HG03558 (cell line): ENCODE data around the gene IQCH.

ENCODE experiments used
- ATAC-seq: cut with Tn5 transposase; IDR thresholded peaks from one replicate; pipeline ENCODE4 v1.9.1; 2021; ENCODE audit warnings: moderate number of reproducible peaks; ENCODE audit not compliant: unreplicated experiment; ENCODE audit errors: extremely low read depth

IQCH gene

DNA sequence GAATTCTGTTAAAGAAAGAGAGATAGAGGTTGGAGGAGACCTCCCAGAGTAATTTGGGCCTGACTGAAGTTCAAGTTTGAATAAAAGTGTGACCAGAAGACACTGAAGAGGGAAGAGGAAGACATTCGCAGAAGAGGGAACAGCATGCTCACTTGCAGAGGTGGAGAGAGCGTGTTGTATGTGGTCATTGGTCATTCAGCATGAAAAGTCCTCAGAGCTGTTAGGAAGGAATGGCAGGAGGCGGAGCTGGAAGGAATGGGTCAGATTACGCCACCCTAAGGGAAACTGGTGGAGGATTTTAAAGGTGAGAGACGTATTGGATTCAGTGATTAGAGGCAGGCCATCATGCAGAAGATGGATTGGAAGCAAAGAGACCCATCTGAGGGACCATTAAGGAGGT is 41.6 kb downstream of the IQCH start:
- ATAC-seq = no peak

DNA sequence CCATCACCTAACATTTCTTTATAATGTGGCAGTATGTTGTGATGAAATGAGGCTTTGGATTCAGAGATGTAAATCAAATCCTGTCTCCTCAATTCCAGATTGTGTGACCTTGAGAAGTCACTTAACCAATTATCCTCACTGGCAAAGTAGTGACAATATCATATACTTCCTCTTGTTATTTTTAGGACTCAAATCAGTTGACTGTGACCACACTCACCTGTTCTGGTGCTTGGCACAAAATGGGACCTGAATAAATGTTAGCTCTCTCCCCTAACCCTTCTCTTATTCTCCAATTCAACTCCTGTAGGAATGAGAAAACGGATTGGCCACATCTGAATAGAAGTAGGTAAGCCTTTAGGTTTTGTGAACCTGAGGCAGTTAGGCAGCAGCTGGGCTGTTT is 42.1 kb downstream of the IQCH start:
- ATAC-seq = no peak

DNA sequence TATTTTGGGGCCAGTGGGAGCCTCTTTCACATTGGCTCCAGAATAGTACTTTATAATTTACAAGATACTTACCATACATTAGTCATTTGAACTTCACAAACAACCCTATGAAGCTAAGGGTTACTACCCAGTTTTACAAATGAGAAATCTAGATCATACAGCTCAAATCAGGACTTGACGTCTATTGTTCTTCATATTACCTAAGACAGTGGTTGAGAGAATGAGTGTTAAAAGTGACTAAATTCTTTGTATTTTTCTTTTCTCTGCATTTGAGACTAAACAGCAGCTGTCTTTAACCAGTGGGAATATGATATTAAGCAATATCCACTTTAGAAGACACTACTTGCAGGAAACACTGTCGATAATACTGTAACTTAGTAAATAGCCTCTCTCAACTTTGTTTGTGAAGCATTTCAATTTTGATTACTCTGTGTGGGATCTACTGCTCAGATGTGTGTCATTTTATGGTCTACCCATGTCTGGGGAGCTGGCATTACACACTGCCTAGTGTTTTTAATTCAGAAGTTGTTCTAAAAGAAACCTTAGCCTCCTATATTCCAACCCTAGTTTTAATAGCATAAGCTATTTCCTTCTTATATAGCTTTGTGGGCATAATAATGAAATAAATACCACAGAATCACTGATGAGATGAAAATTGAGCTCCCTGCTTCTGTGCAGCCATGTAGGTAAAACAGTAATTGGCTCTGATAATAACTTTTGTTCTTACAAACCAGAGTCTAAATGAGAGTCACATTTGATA is 45.9 kb downstream of the IQCH start:
- ATAC-seq = no peak

DNA sequence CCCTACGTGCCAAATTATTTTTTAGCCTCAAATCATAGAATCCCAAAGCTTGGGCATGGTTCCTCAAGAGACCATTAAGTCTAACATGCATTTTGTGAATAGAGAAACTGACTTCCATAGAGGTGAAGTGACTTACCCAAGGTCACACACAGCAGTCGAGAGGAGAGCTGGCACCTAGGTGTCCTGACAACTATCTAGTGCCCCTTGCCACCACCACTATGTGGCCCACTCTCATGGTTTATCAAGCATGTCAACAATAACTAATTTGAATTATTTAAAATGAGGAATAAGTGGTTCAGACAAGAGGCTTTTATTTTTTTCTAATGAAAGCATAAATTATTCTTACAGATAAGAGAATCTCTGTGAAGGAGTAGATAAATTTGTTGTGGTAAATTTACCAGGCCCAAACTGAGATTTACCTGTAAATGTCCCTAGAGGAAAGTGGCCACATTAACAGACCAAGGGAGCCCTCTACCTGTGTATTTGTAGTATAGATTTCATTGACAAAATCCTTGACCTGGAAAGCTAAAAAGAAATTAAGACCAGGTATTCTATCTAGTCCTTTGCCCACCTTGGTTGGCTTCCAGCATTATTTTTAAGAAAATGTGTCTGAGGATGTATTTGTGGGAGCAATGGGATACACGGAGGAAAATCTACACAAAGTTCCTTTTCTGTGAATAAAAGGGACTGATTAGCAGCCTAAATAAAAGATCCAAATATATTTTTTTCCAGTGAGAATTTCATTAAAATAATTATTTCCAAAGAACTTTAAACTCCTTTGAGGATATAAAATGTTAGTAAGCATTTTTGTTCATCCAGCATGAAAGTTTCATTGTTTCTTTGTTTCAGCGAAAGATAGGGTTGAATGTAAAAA is 49.1 kb downstream of the IQCH start:
- no peak for ATAC-seq

DNA sequence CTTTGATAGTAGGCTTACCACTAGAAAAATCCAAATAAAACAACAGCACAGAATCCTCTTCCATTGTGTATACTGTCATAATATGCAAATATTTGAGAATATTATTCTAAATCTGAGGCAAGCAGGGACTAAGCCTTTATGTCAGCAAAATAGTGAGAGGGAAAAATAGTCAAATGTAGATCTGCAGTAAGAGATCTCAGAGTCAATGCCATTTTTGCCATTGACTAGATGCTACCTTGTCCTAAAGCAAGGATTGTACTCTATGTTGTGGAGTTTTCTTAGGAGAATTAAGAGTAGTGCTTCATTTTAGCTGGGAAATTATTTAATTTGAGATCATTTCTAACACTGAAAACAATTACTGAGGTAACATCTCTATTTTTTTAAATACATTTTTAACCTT is 50.2 kb downstream of the IQCH start:
- no peak for ATAC-seq

DNA sequence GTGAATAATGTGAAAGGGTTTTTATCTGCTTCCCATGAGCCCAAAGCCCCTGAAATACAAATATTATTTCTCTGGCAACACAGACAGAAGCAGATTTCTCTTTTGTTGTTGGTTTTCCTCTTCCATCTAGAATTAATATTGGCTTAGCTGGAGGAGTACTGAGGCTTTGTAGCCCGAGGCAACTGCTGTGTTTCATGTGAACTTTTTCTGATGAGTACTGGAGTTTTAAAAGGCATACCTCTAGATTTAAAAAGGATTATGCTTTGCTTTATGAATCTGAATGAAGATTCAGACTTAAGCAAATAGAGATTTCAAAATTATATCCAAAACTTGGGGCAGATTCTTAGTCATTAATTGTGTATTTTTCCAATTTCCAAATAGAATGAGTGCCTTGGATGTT is 50.9 kb downstream of the IQCH start:
- ATAC-seq = no peak

DNA sequence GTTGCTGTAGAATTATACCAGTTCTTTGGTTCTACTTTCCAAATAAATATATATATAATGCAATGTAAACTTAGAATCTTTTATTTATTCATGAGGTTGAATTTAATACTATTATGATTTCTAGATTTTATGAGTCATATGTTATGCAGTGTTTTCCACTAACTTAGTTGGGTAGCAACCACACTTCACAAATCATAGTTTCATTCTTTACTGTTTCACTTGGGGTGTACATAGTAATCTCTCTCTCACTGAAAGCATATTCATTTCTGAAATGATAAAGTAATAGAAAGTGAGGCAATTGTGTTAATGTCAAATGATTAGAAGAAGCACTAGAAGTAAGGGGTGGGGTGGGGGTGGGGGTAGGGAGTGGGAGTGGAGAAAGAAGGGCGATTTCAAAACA is 52.6 kb downstream of the IQCH start:
- ATAC-seq = no peak

DNA sequence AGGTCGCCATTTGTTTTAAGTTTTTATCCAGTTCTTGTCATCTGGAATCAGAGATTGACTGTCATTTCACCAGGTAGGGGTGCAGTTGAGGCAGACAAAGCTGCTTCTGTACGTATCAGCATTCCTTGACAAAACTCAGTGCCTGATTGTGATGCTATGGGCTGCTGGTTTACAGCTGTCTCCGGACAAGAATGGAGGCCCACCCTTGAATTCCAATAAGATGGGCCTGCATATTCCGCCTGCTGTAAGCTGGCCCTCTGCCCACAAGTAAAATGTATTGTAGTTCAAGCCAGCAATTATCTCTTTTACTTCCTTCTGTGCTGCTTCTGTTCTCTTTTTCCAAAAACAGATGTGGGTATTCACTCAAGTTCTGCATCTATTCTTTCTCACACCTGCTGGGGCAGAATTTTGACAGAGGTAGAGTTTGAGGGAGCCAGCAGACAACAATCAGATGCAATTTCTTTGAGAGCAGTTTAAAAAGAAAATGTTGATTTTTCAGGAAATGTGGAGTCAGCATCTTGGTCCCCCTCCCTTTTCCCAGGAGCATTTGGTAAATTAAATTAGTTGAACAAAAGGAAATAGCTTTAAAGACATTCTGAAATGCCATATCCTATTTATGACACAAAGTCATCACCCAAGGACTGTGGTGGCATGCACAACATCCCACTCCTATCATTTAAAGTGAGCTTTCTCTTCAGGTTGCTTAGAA is 53.5 kb downstream of the IQCH start:
- ATAC-seq = no peak

DNA sequence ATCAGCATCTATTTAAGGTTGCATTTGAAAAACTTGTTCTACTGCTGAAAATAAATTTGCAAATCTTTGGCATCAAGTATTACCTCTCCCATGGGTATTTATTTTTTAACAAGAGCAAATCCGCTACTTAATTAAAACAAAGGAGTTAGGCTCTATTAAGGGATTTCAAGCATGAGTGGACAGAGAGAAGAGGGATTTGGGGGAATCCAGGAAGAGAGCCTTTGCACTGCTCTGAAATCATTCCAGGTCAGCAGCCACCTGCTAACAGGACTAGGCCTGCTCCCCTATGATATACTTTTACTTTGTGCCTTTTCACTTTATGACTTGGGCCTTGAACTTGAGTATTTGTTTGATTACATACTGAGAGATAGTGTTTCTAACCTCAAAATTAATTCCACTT is 57.1 kb downstream of the IQCH start:
- no peak for ATAC-seq

DNA sequence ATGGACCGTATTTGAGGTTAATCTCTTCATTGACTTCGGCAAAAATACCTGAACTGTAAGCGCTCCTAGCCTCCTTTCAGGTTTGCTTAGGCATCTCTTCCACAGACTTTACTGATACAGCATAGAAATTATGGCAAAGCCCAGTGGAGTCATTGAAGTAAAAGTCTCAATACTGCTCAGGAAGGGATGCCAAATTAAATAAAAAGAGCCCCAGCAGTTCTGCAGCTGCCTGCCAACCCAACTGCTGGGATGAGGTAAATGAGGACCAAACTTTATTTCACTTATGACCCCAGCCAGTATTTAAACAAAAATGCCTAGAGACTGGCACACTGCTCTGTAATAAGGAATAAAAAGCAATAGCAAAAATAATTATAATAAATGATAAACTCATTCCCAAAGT is 65.4 kb downstream of the IQCH start:
- ATAC-seq = no peak

DNA sequence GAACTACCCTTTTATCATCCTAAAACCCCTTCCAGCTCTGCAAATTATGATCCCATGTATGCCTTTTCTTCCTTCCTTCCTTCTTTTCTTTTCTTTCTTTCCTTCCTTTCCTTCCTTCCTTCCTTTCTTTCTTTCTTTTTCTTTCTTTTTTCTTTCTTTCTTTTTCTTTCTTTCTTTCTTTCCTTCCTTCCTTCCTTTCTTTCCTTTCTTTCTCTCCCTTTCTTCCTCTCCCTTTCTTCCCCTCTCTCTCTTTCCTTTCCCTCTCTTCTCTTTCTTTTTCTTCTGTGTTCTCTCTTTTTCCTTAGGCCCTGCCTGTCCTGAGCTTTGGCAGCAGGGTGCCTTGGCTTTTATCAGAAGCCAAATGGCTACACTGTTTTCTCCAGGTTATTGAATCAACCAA is 66.8 kb downstream of the IQCH start:
- ATAC-seq = no peak

DNA sequence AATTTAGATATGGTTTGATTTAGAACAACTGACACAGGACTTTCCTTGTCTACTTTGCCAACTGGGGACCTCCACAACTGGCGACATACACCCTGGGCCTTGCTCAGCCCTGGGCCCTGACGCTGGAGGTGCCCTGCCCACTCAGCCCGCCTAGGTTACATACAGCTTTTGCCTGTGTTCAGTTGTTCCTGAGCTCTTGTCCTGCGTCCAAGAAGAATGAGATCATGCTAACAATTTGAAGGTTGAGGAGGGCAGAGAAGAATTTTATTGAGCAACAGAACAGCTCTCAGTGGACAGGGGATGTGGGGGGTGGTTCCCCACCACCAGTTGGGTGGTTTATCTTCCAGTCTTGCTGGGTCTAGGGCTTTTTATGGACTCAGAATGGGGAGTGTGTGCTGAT is 67.9 kb downstream of the IQCH start:
- ATAC-seq = no peak

DNA sequence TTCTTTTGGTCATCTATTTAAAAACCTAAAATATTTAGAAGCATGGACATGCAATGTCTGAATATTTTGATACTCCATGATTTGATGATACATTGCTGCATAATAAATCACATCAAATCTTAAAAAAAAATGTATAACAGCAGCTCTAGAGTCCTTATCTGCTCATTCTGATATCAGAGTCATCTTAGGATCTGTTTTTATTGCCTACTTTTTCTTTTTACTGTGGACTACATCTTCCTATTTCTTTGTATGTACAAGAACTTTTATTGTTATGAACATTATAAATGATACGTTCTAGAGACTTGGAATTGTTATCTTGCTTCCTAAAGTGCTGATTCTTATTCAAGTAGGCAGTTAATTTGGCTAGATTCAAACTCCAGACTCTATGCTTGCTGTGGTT is 72.7 kb downstream of the IQCH start:
- no peak for ATAC-seq

DNA sequence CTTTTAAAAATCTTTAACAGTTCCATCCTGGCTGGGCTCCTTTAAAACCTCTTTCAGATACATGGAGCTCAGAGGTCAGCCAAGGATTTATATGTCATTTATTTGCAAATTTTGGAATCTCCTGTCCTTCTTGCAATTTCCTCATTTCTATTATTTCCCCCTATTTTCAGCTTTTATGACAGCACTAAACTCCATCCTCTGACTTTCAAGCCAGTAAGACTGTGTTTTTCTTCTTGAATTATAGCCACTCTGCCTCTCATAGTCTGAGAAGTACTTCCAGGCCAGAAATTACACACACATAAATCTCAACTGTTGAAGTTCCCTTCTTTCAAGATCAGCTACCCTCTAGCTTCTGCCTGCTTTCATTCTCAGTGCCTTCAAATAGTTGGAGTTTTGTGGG is 73.2 kb downstream of the IQCH start:
- ATAC-seq = no peak

DNA sequence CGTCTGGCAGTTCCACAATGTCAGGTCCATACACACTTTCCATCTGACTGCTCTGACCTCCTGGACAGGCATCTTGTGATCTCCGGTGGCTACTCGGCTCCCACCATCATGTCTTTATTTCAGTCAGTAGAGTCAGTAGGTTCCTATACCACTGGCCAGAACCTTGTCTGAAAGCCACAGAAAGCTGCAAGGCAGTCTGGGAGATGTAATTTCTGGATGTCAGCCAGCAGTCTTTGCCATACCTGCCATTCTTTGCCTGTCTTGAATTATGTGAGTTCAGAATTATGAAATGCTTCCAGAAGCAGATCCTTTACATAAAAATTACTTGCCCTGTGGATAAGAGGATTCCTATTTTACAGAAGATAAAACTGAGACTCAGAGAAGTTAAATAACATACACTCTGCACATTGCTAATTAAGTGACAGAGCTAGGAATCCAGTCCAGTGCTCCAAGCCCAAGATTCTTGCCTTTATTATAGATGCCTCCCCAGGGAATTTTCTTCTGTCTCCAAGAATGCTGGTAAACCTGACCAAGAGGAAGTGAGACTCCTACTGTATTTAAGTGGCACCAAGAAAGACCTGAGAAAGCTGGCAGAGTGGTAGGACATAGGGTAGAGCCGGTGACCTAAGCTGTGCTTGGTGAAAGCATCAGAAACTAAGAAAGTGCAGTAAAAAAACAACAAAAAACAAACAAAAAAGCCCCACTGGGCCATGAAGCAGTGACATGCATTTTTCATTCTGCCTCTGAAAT is 75.6 kb downstream of the IQCH start:
- no peak for ATAC-seq

DNA sequence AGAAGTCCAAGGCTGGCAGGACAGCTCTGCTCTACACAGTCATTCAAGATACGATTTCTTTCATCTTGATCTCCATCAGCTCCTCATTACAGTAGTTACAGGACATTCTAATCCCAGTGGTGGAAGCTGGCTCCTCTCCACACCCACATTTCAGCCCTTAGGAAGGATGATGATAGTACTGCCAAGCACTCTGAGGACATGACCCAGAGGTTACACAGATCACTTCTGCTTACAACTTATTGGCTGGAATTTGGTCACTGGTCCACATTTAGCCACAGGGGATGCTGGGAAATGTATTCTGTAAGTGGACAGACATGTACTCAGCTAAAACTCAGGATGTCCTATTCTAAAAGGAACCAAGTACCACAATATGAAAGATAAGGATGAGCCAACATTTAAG is 77.1 kb downstream of the IQCH start:
- no peak for ATAC-seq

DNA sequence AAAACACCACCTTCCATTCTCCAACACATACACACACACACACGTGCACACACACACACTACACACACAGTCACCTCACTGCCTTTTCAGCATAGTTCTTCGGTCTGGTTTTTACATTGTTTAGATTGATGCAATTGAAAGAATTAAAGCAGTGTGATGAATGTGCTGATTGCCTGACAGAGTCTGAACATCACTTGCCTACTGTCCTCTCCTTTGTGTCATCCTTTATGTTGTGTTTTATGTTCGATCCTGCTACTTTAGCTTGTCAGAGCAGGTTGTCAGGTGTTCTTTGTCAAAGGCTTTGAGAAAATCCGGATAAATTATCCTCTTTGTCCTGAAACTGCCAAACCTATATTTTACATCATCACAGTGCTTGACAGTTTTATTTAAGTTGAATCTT is 80.4 kb downstream of the IQCH start:
- no peak for ATAC-seq

DNA sequence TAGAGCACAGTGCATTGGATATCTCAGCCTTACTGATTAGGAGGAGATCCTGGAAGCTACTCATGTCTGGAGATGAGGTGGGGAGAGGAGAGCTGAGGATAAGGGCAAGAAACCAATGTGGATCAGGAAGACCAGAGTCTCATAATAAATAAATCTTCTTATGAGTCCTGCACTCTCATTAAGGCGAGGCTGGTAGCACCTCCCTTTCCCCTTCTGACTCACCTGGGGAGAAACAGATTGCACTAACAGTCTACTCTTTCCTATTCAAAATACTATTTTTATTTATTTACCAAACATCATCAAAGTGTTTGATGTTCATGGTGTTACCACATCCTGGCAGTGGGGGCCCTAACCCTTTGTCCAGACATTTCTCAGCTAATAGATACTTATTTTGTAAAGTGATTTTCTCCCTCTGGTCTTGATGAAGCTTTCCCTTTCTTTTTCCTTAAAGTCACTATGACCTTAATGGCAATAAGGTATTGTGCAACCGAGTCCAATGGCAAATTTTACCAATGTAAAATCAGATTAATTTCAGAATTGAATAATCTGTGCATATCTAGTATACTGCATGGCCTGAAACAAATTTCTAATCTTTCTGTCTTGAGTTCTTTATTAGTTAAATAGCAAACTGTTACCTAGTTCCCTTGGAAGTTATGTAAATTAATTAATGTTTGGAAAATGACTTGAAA is 81.1 kb downstream of the IQCH start:
- ATAC-seq = no peak

DNA sequence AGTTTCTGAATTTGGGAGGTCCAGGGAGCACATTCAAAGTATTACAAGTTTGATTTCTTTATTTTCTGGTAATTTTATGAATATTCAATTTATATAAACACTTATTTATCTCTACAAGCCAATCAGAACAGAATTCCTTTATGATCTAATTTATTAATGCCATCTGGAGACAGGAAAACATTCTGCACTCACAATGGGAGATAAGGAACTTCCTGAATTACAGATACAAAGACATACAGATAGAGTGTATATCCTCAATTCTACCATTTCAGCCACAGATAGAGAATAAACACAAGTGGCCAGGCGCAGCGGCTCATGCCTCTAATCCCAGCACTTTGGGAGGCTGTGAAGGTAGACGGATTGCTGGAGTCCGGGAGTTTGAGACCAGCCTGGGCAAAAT is 86.0 kb downstream of the IQCH start:
- ATAC-seq = no peak

DNA sequence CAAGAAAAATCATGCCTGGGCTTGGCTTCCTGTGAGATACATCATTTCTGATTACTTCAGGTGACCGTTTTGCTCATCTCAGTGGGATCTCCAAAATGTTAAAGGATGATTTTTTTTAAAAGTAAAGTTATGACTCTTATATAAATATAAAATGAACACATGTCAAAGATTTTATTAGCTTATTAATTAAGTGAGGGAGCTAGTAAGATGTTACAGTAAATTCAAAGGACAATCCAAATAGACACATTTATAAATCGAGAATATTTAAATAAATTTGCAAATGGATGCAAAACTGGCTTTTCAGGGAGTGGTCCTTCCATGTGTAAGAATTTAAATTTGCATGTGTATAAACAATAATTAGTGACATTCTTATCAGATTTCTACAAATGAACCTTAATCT is 87.0 kb downstream of the IQCH start:
- no peak for ATAC-seq
